C4-2B (cell line): ENCODE measurements around the gene CDC42BPB.

Experiments
- CTCF ChIP-seq: fragments of 450-650 bp; conservative IDR thresholded peaks from 2 replicates; pipeline ENCODE4 v1.5.1; 2017; ENCODE audit warnings: mild to moderate bottlenecking
- ZFX ChIP-seq: fragments of 450-650 bp; IDR thresholded peaks from 2 replicates; pipeline ENCODE4 v1.6.1; 2017

- no peak for TF ChIP-seq CTCF
- no peak for TF ChIP-seq ZFX
These were observed 166.2 kb downstream of the CDC42BPB start for GRCh38 chr14:102891111-102891510.
